Bronchial epithelial cell (primary cell): Measurements from ENCODE around the gene PHKG2. TPM values are rescaled to one million over a fixed set of nuclear protein-coding genes. Genes with fewer than 3 reads are reported as not detected.

Experiments
- DNase-seq: peaks from one replicate; pipeline ENCODE4 v3.0.0-alpha.2; 2010; ENCODE audit warnings: low read depth
- FAIRE-seq: peaks from 2 replicates; lab custom pipeline; 2011; peaks lifted over from hg19 to GRCh38; lab: Jason Lieb, UNC
- H3K27me3 ChIP-seq: 2 replicates; pipeline ENCODE4 v1.5.1; 2011; ENCODE audit warnings: low read length; ENCODE audit not compliant: control insufficient read depth, insufficient read depth
- H3K36me3 ChIP-seq: 2 replicates; pipeline ENCODE4 v1.5.1; 2011; ENCODE audit warnings: low read length; ENCODE audit not compliant: control insufficient read depth, insufficient read depth
- H3K4me3 ChIP-seq: 2 replicates; pipeline ENCODE4 v1.5.1; 2011; ENCODE audit warnings: mild to moderate bottlenecking, low read depth, low read length, control low read depth
- CTCF ChIP-seq: IDR thresholded peaks from 2 replicates; pipeline ENCODE4 v1.5.1; 2011; ENCODE audit warnings: mild to moderate bottlenecking, moderate library complexity, low read length, control low read depth, inconsistent platforms; ENCODE audit not compliant: insufficient read depth, severe bottlenecking
- total RNA-seq: library from RNA; depleted of rRNA; stranded (reverse); fragments of >200 nt; gene quantifications from 2 replicates; pipeline ENCODE4 v1.2.1, GENCODE V29; 2014

Gene PHKG2
- total RNA-seq, 1 donor from 2014 or later: 14.2 TPM

DNA sequence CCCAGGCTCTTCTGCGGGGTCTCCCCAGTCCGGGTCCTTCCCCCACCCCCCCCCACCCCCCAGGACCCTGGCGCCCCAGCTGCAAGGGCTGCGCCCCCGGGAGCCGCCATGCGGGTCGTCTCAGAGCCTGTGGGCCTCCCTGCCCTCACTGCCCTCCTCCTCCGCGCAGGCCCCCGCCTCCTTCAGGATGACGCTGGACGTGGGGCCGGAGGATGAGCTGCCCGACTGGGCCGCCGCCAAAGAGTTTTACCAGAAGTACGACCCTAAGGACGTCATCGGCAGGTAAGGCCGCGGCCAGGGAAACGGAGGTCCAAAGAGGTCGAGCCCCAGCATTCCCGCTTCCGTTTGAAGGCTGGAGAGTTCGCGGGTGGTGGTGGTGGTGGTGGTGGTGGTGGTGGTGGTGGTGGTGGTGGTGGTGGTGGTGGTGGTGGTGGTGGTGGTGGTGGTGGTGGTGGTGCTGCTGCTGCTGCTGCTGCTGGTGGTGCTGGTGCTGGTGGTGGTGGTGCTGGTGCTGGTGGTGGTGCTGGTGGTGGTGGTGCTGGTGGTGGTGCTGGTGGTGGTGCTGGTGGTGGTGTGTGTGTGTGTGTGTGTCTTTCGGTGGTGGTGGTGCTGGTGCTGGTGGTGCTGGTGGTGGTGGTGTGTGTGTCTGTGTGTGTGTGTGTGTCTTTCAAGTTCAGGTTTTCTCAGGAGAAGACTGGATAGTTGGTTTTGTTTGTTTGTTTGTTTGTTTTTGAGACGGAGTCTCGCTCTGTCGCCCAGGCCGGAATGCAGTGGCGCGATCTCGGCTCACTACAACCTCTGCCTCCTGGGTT is 615 bp downstream of the PHKG2 start:
- H3K36me3 ChIP-seq: peaks cover 12% of the 10 kb centered on the region

GRCh38 chr16:30750201-30750600 is 2.0 kb downstream of the PHKG2 start:
- H3K4me3 ChIP-seq: no peak overlapping the region
- FAIRE-seq (no peak), DNase-seq (no peak)
- H3K36me3 ChIP-seq: peaks cover 10% of the 10 kb centered on the region
- no peaks in the 10 kb centered on the region for H3K27me3 ChIP-seq
- no peak for TF ChIP-seq CTCF

More for the DNA sequence above, 615 bp downstream of the PHKG2 start:
- Histone ChIP-seq H3K4me3 (peak overlapping the region; percentile 80), H3K27me3 (no peaks in the 10 kb centered on the region)
- no peak for FAIRE-seq
- DNase-seq: no peak
- TF ChIP-seq CTCF: no peak

GRCh38 chr16:30750876-30751465 is 2.7 kb downstream of the PHKG2 start:
- peaks cover 11% of the 10 kb centered on the region for H3K36me3 ChIP-seq
- no peak for FAIRE-seq
- no peak for TF ChIP-seq CTCF
- H3K27me3 ChIP-seq: no peaks in the 10 kb centered on the region
- H3K4me3 ChIP-seq: no peak overlapping the region
- DNase-seq: no peak

- DNase-seq (no peak), FAIRE-seq (no peak)
- no peak for TF ChIP-seq CTCF
- no peaks in the 10 kb centered on the region for H3K27me3 ChIP-seq
- no peak overlapping the region for H3K4me3 ChIP-seq
- H3K36me3 ChIP-seq: peaks cover 18% of the 10 kb centered on the region
These were observed 5.4 kb downstream of the PHKG2 start for GRCh38 chr16:30753596-30753995.

GRCh38 chr16:30755955-30756780 is 7.9 kb downstream of the PHKG2 start:
- no peak for TF ChIP-seq CTCF
- H3K4me3 ChIP-seq: no peak overlapping the region
- peaks cover 13% of the 10 kb centered on the region for H3K36me3 ChIP-seq
- FAIRE-seq: no peak
- H3K27me3 ChIP-seq: no peaks in the 10 kb centered on the region
- no peak for DNase-seq
